Measurements from ENCODE around the gene SALL4.
"Not testable (repeated sequence)": the region's sequence is repeated elsewhere in the genome, so short reads cannot be mapped to it uniquely, and the experiment has no call there.

Gene SALL4

DNA sequence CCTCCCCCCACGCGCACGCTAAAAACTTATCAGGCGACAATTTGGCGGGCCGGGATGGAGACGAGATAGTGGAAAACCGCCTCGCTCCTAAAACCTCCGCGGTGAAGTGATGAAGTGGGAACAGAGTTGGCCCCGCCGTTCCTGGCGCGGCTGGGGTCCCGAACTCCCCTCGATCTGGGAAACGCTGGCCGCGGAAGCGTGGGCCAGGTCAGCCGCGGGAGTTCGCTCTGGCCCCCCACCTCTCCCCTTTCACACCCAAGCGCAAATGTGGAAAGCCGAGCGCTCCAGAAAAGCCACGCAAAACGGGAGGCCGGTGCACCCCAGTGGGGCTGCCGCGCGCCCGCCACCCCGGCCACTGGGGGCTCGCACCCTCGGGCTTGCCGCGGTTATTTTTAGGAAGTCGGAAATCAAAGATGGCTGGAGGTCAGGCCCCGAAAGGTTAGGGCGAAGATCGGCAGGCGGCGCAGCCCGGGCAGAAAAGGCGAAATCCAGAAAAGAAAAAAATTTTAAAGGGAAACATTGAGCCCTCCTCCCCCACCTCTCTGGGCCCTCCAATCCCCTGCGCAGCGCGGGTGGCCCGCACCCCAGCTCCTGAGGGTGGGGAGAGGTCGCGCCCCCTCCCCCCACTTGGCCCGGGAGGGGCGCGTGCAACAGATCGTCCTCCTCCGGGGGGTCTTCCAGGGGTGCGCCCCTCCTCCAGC, 1.0 kb downstream of the SALL4 start:
- DNase-seq: no peak

DNA sequence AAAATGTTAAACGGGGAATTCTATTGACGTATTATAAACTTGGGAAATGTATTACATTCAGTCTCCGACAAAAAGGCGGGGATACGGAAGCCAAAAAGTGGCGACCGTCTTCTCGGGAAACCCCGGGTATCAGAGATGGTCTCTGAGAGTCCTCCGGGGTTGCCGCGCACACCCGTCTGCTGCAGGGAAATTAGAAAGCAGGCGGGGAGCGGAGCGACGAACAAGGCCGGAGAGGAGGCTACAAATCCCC, 1.5 kb downstream of the SALL4 start:
- no peak for DNase-seq

DNA sequence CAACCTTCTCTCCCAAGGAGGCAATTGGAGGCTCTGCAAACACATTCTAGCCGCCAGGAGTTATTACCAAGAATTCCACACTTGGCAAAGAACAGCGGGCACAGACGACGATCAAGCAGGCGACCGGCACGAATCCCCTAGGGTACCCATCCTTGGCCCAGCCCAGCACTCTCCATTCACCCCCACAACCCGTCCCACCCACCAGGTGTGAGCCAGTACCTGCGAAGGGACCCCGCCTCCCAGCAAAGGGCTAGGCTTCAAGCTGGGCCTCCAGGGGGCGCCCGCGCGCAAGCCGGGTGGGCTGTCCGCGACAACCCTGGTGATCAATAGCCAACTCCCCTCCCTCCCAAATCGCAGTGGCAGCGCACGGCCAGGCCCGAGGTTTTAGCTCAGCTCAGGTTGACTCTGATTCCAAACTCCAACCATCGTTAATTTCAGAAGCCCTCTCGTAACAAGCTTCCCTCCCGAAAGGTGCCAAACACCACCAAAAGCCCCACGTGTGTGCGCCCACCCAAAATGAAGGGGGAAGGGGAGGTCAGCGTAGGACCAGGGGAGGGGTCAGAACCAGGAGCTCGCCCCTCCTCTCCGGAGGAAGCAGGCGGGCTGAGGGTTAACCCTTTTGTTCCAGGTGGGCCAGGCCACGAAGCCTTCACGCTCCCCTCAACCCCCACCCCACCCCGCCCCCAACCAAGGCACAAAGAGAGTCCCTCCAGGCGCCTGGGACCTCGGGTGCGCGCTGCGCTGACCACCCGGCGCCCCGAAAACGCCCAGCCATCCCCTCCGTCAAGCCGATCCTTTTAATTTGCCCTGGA, 2.1 kb downstream of the SALL4 start:
- peak; percentile 7 for DNase-seq

DNA sequence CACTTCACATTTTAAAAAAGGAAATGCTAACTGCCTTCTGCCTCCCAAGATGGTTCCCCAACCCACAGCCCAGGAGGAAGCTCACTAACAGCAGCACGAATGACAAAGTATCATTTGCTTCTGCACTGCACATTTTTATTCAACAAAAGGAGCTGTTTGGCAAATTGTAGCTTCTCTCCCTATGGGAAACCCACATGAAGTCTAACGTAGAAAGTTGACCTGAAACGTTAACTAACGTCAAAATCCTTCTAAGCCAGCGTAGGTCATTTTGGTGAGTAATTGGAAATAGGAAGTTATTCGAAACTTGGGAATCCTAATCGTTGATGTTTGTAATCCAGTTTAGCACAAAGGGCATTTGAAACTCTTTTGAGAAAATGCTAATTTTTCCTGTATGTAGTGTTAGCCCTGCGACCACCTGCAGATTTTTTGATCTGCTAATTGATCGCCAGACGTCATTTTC, 2.9 kb downstream of the SALL4 start:
- DNase-seq: no peak

DNA sequence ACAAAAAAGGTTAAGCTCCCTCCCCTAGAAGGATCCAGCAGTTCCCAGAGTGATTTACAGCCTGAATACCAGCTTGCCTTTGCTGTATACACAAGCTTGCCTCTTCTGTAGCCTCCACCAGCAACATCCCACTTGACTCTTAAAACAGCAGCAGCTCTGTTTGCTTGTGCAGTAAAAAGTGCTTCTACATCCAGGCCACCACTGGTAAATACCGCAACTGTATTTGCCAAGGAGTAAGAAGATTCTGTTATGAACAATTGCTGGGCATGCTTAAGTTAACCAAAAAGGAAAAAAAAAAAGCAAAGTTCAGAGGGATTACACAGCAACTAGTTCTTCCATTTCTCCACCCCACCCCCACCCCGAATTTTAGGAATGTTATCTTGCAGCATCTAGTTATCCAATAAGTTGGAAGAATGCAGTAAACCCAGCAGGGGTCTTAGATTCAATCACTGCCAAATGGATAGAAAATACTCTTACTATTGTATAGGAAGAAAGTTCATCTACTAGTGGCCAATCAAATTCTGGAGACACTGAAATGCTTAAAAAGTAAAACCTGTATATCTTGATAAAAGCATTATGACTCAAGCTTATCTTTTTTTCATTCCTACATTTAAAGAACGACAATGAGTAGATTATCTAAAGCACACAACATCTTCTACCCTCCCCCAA, 4.8 kb downstream of the SALL4 start:
- DNase-seq: peak; percentile 1

DNA sequence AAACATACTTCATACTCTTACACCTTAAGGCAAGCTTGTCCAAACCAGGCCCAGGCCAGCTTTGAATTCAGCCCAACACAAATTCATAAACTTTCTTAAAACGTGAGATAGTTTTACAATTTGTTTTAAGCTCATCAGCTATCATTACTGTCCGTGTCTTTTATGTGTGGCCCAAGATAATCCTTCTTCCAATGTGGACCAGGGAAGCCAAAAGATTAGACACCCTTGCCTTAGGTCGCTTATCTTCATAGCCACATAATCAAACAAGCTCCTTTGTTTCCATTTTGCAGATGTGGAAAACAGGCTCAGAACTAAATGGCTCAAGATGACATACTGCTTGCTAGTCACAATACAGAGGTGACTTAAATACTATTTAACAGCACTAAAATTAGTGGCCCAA, 6.0 kb downstream of the SALL4 start:
- no peak for DNase-seq

DNA sequence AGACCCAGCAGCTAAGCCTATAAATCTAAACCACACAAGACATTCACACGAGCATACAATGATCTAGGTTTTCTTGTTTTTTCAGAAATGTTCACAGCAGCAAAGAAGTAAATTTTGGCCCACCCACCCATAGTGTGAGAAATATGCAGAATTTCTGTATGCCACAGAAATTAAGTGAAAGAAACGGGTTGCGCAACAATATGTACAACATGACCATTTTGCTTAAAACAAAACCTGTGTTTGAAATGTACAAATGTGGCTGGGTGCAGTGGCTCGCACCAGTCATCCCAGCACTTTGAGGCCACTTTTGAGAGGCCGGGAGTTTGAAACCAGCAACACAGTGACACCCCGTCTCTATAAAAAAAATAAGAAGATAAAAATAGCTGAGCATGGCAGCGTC, 9.4 kb downstream of the SALL4 start:
- no peak for DNase-seq

DNA sequence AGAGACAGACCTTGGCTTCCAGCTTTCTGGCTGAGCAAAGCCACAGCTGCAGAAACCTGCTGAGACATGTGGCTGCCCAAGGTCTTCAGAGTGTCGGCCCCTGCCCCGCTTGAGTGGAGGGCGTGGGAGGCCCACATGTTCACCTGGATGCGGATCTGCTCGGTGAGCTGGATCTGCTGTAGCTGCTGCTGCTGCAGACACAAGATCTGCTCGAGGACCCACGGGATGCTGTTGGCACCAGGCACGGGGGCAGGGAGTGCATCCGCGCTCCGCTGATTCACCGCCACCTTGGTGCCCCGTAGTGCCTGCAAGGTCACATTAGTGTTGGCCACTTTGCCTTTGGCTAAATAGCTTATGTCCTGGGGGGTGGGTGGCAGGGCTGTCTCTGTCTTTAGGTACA, 10.7 kb downstream of the SALL4 start:
- DNase-seq: no peak

DNA sequence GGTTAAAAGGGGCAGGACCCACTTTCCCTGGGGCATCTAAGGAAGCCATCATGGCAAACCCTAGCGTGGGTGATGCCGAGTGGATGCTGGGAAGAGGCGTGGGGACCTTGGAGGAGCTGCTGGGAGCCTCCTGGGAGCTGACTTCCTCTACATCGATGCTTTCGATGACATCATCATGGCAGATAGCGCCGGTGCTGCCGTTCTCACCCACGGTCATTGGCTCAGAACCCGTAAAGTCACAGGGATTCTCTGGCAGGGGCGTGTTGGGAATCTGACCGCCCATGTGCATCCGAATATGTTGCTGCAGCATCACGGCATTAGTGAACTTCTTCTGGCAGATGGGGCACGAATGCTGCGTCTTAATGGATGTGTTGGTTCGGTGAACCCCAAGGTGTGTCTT, 12.1 kb downstream of the SALL4 start:
- DNase-seq: no peak

DNA sequence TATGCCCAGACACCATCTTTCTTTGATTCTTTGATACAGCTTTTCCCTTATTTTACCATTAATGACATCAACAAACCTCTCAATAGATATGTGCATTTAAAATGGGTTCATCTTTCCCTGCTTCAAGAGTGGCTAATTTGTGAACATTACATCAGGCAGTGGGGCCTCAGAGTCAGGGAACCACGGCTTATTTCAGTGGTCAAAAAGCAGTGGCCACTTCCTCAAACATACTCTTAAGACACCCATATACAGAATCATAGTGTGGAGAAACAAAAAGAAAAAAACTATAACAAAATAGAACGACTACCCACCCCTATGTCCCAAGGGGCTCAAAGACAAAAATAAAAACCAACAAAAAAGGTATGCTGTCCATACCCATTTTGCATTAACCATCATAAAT, 12.9 kb downstream of the SALL4 start:
- no peak for DNase-seq

DNA sequence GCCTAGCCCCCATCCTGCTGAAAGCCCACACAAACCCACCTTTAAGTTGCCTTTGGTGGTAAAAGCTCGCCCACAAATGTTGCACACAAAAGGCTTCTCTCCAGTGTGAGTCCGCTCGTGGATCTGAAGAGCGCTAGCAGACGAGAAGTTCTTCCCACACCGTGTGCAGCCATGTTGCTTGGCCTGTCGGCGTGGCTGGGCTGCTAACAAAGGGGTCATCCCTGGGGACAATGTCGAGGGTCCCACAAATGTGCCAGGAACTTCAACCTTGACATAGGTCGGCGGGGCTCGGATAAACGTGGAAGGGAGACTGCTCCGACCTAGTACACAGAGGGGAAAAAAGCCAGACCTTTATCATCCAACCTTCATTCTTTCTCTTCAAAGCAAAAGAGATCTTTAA, 13.5 kb downstream of the SALL4 start:
- no peak for DNase-seq

DNA sequence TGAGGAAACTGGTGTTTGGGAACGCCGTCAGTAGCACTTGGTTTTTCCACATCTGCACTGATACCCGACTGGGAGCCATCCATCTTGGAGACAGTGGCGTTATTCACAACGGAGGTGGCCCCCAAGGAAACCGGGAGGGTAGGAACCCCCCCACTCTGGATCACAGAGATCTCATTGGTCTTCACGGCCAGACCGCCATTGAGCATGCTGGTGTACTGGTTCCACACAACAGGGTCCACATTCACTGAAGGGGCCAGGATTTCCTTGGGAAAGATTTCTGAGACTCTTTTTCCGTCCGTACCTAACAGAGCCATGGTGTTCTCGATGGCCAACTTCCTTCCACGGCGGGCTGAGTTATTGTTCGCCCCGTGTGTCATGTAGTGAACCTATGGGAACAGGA, 18.0 kb downstream of the SALL4 start:
- no peak for DNase-seq

DNA sequence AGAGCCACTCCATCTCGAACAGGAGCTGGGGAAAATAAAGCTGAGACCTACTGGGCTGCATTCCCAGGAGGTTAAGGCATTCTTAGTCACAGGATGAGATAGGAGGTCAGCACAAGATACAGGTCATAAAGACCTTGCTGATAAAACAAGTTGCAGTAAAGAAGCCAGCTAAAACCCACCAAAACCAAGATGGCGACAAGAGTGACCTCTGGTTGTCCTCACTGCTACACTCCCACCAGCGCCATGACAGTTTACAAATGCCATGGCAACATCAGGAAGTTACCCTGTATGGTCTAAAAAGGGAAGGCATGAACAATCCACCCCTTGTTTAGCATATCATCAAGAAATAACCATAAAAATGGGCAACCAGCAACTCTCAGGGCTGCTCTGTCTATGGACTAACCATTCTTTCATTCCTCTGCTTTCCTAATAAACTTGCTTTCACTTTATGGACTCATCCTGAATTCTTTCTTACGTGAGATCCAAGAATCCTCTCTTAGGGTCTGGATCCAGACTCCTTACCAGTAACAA, 24.0 kb downstream of the SALL4 start:
- not testable (repeated sequence) for DNase-seq

DNA sequence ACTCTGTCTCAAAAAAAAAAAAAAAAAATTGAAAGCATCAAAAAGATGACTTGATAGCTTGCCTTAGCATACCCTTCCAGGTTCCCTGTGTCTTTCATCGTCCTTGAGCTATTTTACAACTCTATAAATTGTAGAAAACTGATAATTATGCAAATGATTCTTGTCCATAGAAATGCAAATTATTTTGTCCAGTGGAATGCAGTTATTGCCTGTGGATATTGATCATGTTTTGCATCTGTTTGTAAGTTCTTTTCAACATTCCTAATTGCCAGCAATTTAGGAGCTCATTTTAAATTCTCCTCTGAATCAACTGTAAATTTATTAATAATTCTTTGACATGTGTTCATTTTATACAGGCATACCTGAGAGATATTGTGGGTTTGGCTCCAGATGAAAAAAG, 27.1 kb downstream of the SALL4 start:
- DNase-seq: no peak

DNA sequence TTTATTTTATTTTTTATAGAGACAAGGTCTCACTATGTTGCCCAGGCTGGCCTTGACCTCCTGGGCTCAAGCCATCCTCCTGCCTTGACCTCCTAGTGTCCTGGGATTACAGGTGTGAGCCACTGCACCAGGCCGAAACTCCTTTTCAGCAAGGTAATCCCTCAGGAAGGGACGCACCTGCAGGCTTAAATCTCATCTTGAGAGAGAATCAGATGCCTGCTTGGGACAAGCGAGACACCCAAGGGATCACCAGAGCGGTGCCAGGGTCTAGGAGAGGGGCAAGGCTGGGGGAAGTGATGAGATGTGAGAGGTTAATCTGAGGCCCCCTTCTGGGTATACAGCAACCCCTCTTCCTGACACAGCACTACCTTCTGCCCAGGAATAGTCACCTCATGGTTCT, 30.1 kb downstream of the SALL4 start:
- DNase-seq: no peak

DNA sequence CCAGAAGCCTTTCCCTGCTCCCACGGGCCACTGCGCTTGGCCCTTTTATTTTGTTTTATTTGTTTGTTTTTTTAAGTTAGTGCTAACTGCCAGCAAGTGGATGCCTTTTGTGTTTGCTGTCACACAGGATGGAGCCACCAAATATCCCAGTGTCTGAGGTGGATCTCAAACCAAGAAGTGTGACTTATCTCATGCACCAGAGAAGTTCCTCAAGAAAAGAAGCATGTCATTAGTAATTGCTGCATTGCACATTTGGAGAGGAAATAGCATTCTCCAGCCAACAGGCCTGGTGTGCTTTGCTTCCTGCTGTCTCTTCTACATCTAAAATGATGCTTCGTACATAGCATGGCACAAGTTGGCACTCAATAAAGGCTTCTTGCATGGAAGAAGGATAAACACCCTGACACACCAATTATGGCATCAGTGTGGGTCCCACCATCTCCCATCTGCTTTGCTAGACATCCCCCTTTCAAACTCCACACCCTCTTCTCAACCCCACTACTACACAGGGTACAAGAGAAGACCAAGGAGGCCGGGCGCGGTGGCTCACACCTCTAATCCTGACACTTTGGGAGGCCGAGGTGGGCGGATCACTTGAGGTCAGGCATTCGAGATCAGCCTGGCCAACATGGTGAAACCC, 32.2 kb downstream of the SALL4 start:
- no peak for DNase-seq

DNA sequence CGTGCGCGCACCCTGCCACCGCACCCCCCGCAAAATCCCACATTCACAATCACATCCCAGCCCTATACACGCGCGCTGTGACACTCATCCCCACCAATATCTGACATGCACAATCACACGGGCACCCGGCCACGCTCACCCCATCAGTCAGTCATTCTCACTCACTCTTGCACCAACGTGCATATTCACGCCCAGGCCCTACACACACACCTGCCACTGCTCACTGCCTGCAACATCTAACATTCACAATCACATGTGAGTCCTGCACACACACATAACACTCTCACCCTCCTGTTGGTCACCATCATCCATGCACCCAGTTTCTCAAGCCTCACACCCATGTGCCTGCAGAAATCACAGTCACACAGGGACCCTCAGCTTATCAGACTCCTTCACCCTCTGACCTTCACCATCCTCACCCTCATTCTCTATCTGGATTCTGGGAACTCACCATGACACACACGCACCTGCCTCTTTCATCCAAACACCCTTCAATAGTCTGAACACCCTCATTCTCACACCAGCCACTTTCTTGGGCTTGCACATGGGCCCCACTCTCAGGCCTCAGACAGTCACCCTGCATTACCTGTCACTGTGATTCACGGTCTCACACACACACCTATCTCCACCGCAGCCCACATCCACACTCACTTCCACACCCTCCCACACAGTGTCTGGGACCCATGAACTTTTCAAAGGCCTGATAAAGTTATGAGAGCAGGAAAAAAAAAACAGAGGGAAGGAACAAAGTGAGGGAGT, 33.4 kb downstream of the SALL4 start:
- DNase-seq: no peak

DNA sequence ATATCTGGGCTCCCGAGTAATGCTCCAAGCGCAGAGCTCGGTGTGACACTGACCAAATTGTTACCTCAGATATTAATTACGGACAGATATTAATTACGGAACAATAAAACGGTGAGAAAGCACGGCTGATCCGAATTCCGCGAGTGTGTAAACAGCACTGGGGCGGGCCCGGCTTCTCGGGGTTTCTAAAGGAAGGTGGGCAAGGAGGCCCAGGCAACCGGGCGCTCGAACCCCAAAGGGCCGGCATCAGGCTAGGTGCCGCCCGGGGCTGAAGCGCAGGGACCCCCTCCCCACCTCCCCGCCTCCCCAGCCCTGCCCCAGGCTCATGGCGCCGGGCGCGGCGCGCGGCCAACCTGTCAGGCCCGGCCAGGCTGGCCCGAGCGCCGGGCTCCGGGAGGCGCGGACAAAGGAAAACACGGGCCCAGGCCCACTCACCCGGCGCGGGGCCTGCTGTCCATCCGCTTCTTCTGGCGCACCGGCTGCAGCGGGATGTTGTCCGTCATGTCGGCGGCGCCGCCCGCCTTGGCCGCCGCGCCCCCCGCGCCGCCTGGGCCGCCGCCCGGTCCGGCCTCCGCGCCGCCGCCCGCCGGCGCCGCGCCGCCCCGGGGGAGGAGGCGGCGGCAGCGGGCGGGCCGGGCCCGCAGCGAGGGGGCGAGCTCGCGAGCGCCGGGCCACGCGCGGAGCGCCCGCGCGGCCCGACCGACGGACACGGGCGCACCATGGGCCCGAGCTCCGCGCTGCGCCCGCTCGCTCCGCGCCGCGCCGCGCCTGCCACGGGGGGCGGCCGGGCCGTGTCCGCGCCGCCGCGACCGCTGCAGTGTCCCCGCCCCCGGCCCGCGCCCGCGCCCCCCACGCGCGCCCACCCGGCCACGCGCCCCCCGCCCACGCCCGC, 34.2 kb downstream of the SALL4 start, which contains the start of gene ATP9A:
Gene ATP9A (minus strand): TSS at position 524 of the 892 bp plus-strand sequence. CDS start 21 bp downstream, at position 503.
- no peak for DNase-seq

DNA sequence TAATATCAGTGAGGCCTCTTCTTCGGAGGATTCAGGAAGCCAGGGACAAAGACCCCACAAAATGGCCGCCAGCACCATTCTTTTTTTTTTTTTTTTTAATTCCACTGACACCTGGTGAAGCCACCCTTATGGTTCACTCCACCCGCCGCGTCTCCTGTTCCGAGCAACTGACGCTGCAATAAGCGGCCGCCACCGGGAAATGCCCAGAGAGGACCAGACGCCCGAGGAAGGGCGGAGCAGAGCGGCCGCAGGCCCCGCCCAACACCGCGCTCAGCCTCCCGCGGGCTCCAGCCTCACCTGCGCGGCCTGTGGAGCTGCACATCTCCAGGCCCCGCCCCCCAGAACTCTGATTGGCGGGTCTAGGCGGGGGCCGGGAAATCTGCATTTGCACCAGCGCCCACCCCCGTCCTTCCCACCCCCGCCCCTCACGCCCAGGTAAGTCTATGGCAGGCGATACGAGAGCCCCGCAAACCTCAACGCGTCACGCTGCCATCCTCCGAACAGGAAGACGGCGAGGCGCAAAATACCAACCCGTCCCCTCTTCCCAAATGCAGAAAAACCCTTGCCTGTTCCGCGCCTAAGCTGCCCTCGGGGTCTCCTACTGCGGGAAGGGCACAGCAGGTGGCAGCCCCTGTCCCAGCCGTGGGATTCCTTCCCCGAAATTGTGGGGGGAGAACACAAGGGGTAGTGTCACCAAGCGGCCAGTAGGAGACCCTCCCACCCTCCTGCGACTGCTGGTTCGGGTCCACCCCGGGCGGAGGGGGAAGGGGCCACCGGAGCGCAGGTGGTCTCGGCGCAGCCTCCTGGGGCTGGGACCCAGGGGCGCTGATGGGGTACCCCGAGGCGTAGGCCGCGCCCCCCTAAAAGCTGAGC, 35.1 kb downstream of the SALL4 start:
- peak; percentile 68 for DNase-seq

DNA sequence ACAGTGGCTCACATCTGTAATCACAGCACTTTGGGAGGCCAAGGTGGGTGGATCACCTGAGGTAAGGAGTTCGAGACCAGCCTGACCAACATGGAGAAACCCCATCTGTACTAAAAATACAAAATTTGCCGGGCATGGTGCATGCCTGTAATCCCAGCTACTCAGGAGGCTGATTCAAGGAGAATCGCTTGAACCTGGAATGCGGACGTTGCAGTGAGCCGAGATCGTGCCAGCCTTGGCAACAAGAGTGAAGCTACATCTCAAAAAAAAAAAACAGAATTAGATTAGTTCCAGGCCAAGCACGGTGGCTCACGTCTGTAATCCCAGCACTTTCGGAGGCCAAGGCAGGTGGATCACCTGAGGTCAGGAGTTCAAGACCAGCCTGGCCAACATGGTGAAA, 36.9 kb downstream of the SALL4 start:
- not testable (repeated sequence) for DNase-seq

Data from NCI-H187 treated with DMSO at 0.1 percent for 48 hours (cell line).